HepG2 (cell line): ENCODE data around the gene LOXL3. TPM values are rescaled to one million over a fixed set of nuclear protein-coding genes. Genes with fewer than 3 reads are reported as not detected.

Experiments used
- CREB1 ChIP-seq, 2 experiments: fragments of 450-650 bp in 1 of 2; IDR thresholded peaks; 2 replicates each; pipeline ENCODE4 v1.6.1; 2016 to 2017; ENCODE audit warnings: control low read depth in 1 of 2, mild to moderate bottlenecking in 1 of 2, missing compliant biosample characterization in 1 of 2, missing genetic modification characterization in 1 of 2
- ETV5 ChIP-seq: IDR thresholded peaks from 2 replicates; pipeline ENCODE4 v1.6.1; 2018; ENCODE audit warnings: missing biosample characterization, missing genetic modification reagents, inconsistent platforms, borderline replicate concordance
- HCFC1 ChIP-seq: fragments of 150-350 bp; IDR thresholded peaks from 2 replicates; pipeline ENCODE4 v1.6.1; 2014; ENCODE audit warnings: low read depth, low read length
- HIC2 ChIP-seq: sonication (generic); formaldehyde crosslinking; IDR thresholded peaks from 2 replicates; pipeline ENCODE4 v1.9.0; 2022; ENCODE audit warnings: low read depth, missing genetic modification reagents
- HNRNPUL1 ChIP-seq: fragments of 200-400 bp; formaldehyde crosslinking; IDR thresholded peaks from 2 replicates; pipeline ENCODE4 v1.6.1; 2017; ENCODE audit warnings: low read depth, mild to moderate bottlenecking, low read length, moderate library complexity
- HOXA9 ChIP-seq: sonication (generic); formaldehyde crosslinking; IDR thresholded peaks from 2 replicates; pipeline ENCODE4 v1.8.1; 2022; ENCODE audit warnings: missing genetic modification reagents, mild to moderate bottlenecking, moderate library complexity, borderline replicate concordance
- KLF11 ChIP-seq: IDR thresholded peaks from 2 replicates; pipeline ENCODE4 v1.6.1; 2016; ENCODE audit warnings: missing compliant biosample characterization
- LCORL ChIP-seq, 2 experiments: fragments of 450-650 bp in 1 of 2; sonication (generic) in 1 of 2; formaldehyde crosslinking in 1 of 2; IDR thresholded peaks; 2 replicates each; pipeline versions ENCODE4 v1.5.0 to v1.6.1; 2017 to 2020; ENCODE audit warnings: antibody characterized with exemption in 1 of 2, missing genetic modification reagents in 1 of 2
- NFIC ChIP-seq: IDR thresholded peaks from 2 replicates; pipeline ENCODE4 v1.6.1; 2012; ENCODE audit warnings: mild to moderate bottlenecking, low read length, inconsistent platforms
- RFX3 ChIP-seq: IDR thresholded peaks from 2 replicates; pipeline ENCODE4 v1.6.1; 2016; ENCODE audit warnings: missing biosample characterization, missing genetic modification reagents
- SP140L ChIP-seq: sonication (generic); formaldehyde crosslinking; IDR thresholded peaks from 2 replicates; pipeline ENCODE4 v1.4.0; 2020; ENCODE audit warnings: missing genetic modification reagents, borderline replicate concordance
- SSRP1 ChIP-seq: IDR thresholded peaks from 2 replicates; pipeline ENCODE4 v1.6.1; 2016; ENCODE audit warnings: control low read depth
- TBP ChIP-seq: sonication (generic); formaldehyde crosslinking; IDR thresholded peaks from 2 replicates; pipeline ENCODE4 v1.5.0; 2020; ENCODE audit warnings: missing genetic modification reagents
- ZMYM2 ChIP-seq: sonication (generic); formaldehyde crosslinking; IDR thresholded peaks from 2 replicates; pipeline ENCODE4 v1.8.0; 2022; ENCODE audit warnings: mild to moderate bottlenecking, missing genetic modification reagents
- ZNF205 ChIP-seq: IDR thresholded peaks from 2 replicates; pipeline ENCODE4 v1.6.1; 2018; ENCODE audit warnings: missing biosample characterization, missing genetic modification reagents
- ZNF225 ChIP-seq: sonication (generic); formaldehyde crosslinking; IDR thresholded peaks from 2 replicates; pipeline ENCODE4 v1.4.0; 2020; ENCODE audit warnings: mild to moderate bottlenecking, missing genetic modification reagents
- ZNF281 ChIP-seq: sonication (generic); formaldehyde crosslinking; IDR thresholded peaks from 2 replicates; pipeline ENCODE4 v1.4.0; 2020; ENCODE audit warnings: missing genetic modification reagents, borderline replicate concordance
- ZNF354B ChIP-seq: sonication (generic); formaldehyde crosslinking; IDR thresholded peaks from 2 replicates; pipeline ENCODE4 v1.8.0; 2022; ENCODE audit warnings: mild to moderate bottlenecking, missing genetic modification reagents
- ZNF678 ChIP-seq: sonication (generic); formaldehyde crosslinking; IDR thresholded peaks from 2 replicates; pipeline ENCODE4 v1.4.0; 2020; ENCODE audit warnings: mild to moderate bottlenecking, missing genetic modification reagents
- ZNF703 ChIP-seq: sonication (generic); formaldehyde crosslinking; IDR thresholded peaks from 2 replicates; pipeline ENCODE4 v1.5.1; 2020; ENCODE audit warnings: missing genetic modification reagents, mild to moderate bottlenecking, moderate library complexity, borderline replicate concordance
- ZNF704 ChIP-seq: sonication (generic); formaldehyde crosslinking; IDR thresholded peaks from 2 replicates; pipeline ENCODE4 v1.8.1; 2023; ENCODE audit warnings: mild to moderate bottlenecking, inconsistent platforms, moderate library complexity, missing genetic modification reagents, borderline replicate concordance
- polyA plus RNA-seq, 8 experiments: library from polyadenylated mRNA; depleted of rRNA in 3 of 8; stranded (reverse) in 7 of 8; unstranded in 1 of 8; fragments of >200 nt; fragmentation: Illumina TruSeq in 4 of 8; extraction: Trizol in 4 of 8; gene quantifications; 2 replicates each; pipeline versions ENCODE4 v1.2.1 to v1.2.3, GENCODE V29; 2011 to 2016; ENCODE audit warnings: low read depth in 4 of 8, missing spikeins in 1 of 8, mixed read lengths in 1 of 8; ENCODE audit not compliant: insufficient read depth in 1 of 8
- total RNA-seq, 5 experiments: library from RNA; depleted of rRNA; stranded (reverse); fragments of >200 nt; fragmentation: Illumina TruSeq; extraction: Trizol; gene quantifications; 2 replicates each; pipeline ENCODE4 v1.2.3, GENCODE V29; 2016; ENCODE audit warnings: low read depth in 1 of 5

The LOXL3 gene
- total and polyA plus RNA-seq, 2 of the 13 experiments (the other 11 are each of a cell fraction or from before 2014, with no cell fraction given): 0.55 to 6.5 TPM

- TF ChIP-seq ZNF281 (peak; percentile 70; the same call in 1 of the 2 replicates), ZNF703 (CRISPR knock-in tag) (no peak), ZNF205 (CRISPR knock-in tag) (peak; percentile 79; the same call in 1 of the 2 replicates), NFIC (peak; percentile 90), HNRNPUL1 (no peak), ZMYM2 (CRISPR knock-in tag) (peak; percentile 26; the same call in 1 of the 2 replicates), ZNF225 (no peak), SP140L (no peak; the same call in 1 of the 2 replicates), HIC2 (CRISPR knock-in tag) (no peak), CREB1 (IDR thresholded peaks at IDR 0.05) (no peak), CREB1 (CRISPR knock-in tag; IDR thresholded peaks at IDR 0.05) (peak; percentile 82), KLF11 (CRISPR knock-in tag) (no peak), ZNF678 (CRISPR knock-in tag) (no peak), HOXA9 (CRISPR knock-in tag) (peak; percentile 73), LCORL (IDR thresholded peaks at IDR 0.05) (peak; percentile 83), LCORL (CRISPR knock-in tag; IDR thresholded peaks at IDR 0.05) (peak; percentile 86), SSRP1 (CRISPR knock-in tag) (no peak), RFX3 (no peak), ZNF704 (CRISPR knock-in tag) (0 out of 2 replicates have a peak, but pooled peaks have one; percentile 18), ETV5 (CRISPR knock-in tag) (peak; percentile 34; the same call in 1 of the 2 replicates), TBP (no peak), HCFC1 (no peak), ZNF354B (0 out of 2 replicates have a peak, but pooled peaks have one; percentile 33)
Observed at GRCh38 chr2:74488643-74489481, 64.9 kb downstream of the LOXL3 start (continued).
